Activated CD8-positive, alpha-beta memory T cell treated with anti-CD3 and anti-CD28 coated beads for 4 hours (primary cell): Measurements from ENCODE around the gene XPNPEP1.
"Not testable (repeated sequence)": the region's sequence is repeated elsewhere in the genome, so short reads cannot be mapped to it uniquely, and the experiment has no call there.

ENCODE experiments used
- DNase-seq, 2 donors: peaks; one replicate each; pipeline ENCODE4 v3.0.0-alpha.2; 2020; ENCODE audit warnings: low read depth in 2 of 2

The XPNPEP1 gene

GRCh38 chr10:109924087-109924486, 776 bp upstream of the XPNPEP1 start:
- DNase-seq = no peak

- DNase-seq = no peak
These were observed 844 bp downstream of the XPNPEP1 start for GRCh38 chr10:109922358-109922975.

- no peak for DNase-seq
These were observed 3.3 kb downstream of the XPNPEP1 start for GRCh38 chr10:109920016-109920415.

GRCh38 chr10:109919220-109919619, 4.1 kb downstream of the XPNPEP1 start:
- no peak for DNase-seq

- not testable (repeated sequence) for DNase-seq
These were observed 4.6 kb downstream of the XPNPEP1 start for GRCh38 chr10:109918707-109919106.

GRCh38 chr10:109915566-109915965, 7.7 kb downstream of the XPNPEP1 start:
- DNase-seq = no peak

- no peak for DNase-seq
These were observed 8.3 kb downstream of the XPNPEP1 start for GRCh38 chr10:109914966-109915365.

GRCh38 chr10:109913306-109913892, 9.9 kb downstream of the XPNPEP1 start:
- DNase-seq = no peak

- no peak for DNase-seq
These were observed 10.7 kb downstream of the XPNPEP1 start for GRCh38 chr10:109912335-109913281.

- DNase-seq = no peak
These were observed 11.4 kb downstream of the XPNPEP1 start for GRCh38 chr10:109911903-109912302.

GRCh38 chr10:109906316-109906715, 17.0 kb downstream of the XPNPEP1 start:
- no peak for DNase-seq

GRCh38 chr10:109904397-109904796, 18.9 kb downstream of the XPNPEP1 start:
- DNase-seq = no peak

- DNase-seq = no peak
These were observed 20.0 kb downstream of the XPNPEP1 start for GRCh38 chr10:109902992-109903947.

- DNase-seq = no peak
These were observed 23.7 kb downstream of the XPNPEP1 start for GRCh38 chr10:109899356-109900331.

- DNase-seq = no peak
These were observed 24.5 kb downstream of the XPNPEP1 start for GRCh38 chr10:109898666-109899355.

- no peak for DNase-seq
These were observed 25.3 kb downstream of the XPNPEP1 start for GRCh38 chr10:109898007-109898406.

GRCh38 chr10:109895848-109896247, 27.5 kb downstream of the XPNPEP1 start:
- no peak for DNase-seq

- DNase-seq = no peak
These were observed 28.1 kb downstream of the XPNPEP1 start for GRCh38 chr10:109895095-109895818.

- DNase-seq = no peak
These were observed 28.8 kb downstream of the XPNPEP1 start for GRCh38 chr10:109894516-109894915.
